ENCODE data around the gene RAB4B.

The RAB4B gene

DNA sequence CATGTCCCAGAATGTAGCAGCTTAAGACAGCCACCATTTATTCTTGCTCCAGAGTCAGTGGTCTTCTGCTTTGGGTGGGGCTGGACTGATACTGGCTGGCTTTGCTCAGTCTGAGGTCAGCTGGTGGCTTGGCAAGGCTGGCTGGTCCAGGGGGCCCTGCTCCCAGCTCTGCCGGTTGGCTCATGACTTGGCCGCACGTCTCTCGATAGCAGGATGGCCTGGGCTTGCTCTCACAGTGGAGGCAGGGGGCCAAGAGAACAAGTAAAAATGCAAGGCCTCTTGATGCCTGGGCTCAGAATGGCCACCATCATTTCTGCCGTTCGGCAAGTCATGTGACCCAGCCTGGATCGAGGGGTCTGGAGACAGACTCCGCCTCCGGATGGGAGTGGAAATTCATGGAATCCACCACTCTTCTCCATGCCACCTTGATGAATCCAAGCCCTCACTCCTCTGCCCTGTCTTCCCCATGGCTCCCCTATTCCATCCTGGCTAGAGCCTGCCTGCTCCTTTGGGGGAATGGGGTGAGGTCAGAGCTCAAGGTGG lies 40.9 kb upstream of the RAB4B start:
- peaks cover 50% of the 10 kb centered on the region for H3K36me3 Mint-ChIP-seq (ENCODE audit: low read depth)
- no peak overlapping the region for H3K27ac Mint-ChIP-seq
- no peaks in the 10 kb centered on the region for H3K9me3 Mint-ChIP-seq
- no peak for TF ChIP-seq CTCF (IDR thresholded peaks at IDR 0.05; ENCODE audit: unreplicated experiment in 3 of 3)
- no peaks in the 10 kb centered on the region for H3K4me1 Mint-ChIP-seq
- H3K4me3 Mint-ChIP-seq, result no peak overlapping the region
- no peaks in the 10 kb centered on the region for H3K27me3 Mint-ChIP-seq (ENCODE audit: low read depth)

DNA sequence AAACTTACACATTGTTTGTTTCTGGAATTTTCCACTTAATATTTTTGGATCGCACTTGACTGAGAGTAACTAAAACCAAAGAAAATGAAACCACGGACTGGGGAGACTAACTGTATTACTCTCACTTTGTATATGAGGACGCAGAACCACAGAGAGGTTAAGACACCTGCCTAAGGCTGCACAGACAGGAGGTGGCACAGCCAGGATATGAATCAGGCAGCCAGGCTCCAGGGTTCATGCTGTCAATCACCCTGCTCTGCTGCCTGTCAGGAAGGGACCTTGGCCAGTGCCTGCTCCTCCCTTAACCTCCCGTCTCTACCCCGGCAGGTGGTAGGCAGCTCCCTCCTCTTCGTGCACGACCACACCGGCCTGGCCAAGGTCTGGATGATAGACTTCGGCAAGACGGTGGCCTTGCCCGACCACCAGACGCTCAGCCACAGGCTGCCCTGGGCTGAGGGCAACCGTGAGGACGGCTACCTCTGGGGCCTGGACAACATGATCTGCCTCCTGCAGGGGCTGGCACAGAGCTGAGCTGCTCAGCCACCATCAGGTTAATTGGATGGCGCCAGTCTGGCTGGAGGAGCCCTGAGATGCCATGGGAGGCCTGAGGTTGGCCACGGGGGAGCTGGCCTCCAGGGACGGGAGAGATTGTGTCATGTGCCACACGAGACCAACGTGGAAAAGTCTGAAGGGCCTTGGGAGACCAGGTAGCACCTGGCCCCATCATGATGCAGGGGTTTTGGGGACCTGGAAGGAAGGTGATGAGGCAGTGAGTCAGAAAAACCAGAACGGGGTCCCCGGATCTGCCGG lies 38.8 kb upstream of the RAB4B start:
- H3K4me3 Mint-ChIP-seq, result no peak overlapping the region
- no peak overlapping the region for H3K27ac Mint-ChIP-seq
- H3K36me3 Mint-ChIP-seq (ENCODE audit: low read depth), result peaks cover 32% of the 10 kb centered on the region
- no peaks in the 10 kb centered on the region for H3K4me1 Mint-ChIP-seq
- H3K27me3 Mint-ChIP-seq (ENCODE audit: low read depth), result no peaks in the 10 kb centered on the region
- TF ChIP-seq CTCF (IDR thresholded peaks at IDR 0.05; ENCODE audit: unreplicated experiment in 3 of 3), result no peak
- no peaks in the 10 kb centered on the region for H3K9me3 Mint-ChIP-seq

DNA sequence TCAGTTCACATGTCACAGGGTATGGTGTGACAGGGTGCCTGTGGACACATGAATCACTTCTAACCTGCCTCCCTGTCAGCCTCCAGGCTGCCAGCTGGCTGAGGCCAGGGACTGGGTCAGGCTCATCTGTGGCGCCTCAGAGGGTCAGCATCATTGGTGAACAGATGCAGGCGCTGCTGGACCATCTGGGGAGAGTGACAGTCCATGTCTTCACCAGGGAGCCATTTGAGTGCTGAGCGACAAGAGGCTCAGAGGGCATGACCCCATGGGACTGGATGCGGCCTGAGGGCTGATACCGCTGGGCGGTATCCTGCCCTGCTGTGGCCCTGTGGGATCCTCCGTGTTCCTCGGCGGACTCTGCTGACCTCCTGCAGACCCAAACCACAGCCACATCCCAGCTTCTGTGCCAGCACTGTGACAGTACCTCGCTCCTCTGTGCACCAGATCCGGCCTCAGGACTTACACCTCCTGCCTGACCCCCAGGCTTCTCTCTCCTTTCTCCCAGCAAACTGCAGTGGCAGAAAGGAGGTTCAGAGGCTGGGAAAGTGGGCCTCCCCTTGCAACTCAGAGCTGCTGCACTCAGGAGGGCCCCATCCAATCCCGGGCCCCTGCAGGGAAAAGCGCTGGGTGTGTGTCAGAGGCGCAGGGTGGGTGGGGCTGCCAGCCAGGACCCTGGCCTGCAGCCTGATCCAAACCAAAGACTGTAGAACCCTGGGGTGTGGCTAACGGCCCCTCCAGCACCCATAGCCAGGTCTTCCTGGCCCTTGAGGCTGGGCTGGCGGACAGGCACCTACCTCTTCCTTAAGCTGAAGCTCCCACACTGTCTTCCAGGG lies 38.0 kb upstream of the RAB4B start:
- no peaks in the 10 kb centered on the region for H3K4me1 Mint-ChIP-seq
- peaks cover 25% of the 10 kb centered on the region for H3K36me3 Mint-ChIP-seq (ENCODE audit: low read depth)
- no peak overlapping the region for H3K27ac Mint-ChIP-seq
- no peak overlapping the region for H3K4me3 Mint-ChIP-seq
- no peak for TF ChIP-seq CTCF (IDR thresholded peaks at IDR 0.05; ENCODE audit: unreplicated experiment in 3 of 3)
- H3K27me3 Mint-ChIP-seq (ENCODE audit: low read depth), result no peaks in the 10 kb centered on the region
- no peaks in the 10 kb centered on the region for H3K9me3 Mint-ChIP-seq

DNA sequence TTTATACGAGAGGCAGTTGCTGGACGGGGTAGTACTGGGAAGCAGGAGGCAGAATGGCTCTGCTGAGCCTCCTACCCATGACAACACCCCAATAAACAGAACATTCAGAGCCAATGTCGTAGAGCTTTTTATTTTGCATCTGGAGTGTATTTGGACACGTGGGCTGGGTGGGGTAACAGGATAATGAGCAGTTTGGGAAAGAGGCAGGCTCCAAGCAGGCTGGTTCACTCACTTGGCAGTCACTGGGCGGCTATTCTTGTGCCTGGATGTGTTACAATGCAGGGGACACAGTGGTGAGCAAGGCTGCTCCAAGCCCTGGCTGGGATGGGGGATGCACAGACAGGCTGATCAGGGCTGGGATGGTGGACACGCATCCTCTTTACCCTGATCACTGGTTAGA lies 37.3 kb upstream of the RAB4B start:
- no peaks in the 10 kb centered on the region for H3K27me3 Mint-ChIP-seq (ENCODE audit: low read depth)
- H3K4me1 Mint-ChIP-seq, result no peaks in the 10 kb centered on the region
- peak overlapping the region in 1 of 3 experiments; percentile 49 for H3K27ac Mint-ChIP-seq
- no peaks in the 10 kb centered on the region for H3K9me3 Mint-ChIP-seq
- no peak overlapping the region for H3K4me3 Mint-ChIP-seq
- peaks cover 19% of the 10 kb centered on the region for H3K36me3 Mint-ChIP-seq (ENCODE audit: low read depth)
- TF ChIP-seq CTCF (IDR thresholded peaks at IDR 0.05; ENCODE audit: unreplicated experiment in 3 of 3), result no peak

DNA sequence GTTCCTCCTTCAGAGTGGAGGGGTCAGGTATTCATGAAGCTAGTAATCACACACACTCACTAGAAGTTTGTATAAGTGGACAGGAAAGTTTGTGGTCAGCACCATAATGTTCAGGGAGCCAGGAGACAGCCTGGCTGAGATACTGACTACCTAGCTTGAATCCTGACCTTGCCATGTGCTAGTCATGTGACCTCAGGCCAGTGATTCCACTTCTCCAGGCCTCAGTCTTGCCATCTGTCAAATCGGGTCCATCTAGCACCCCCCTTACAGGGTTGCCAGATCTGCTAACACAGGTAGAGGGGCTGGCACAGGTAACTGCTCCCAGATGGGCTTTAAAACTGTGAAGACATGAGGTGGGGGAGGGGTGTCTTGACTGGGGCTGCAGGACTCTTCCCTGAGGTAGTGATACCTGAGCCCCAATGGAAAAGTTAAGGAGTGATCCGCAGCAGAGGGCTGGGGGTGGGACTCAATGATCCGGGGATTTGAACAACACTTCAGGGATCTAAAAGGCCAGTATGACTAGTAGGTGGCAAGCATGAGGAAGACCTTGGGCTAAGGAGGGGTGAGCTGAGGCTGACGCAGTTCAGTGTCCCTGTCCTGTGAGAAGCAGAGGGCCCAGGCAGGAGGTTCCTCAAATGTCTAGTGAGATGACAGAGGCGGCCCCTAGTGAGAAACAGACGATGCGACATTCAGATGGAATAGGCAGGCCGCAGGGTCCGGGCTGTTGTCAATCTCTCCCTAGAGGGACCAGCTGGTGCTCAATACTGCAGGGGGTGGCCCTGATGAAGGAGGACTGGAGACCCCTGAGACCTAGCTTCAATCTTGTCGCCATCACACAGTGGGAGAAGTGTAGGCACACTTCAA lies 36.3 kb upstream of the RAB4B start:
- Mint-ChIP-seq H3K4me1 (no peaks in the 10 kb centered on the region), H3K27ac (peak overlapping the region in 2 of 3 experiments; percentile 38 to 43), H3K4me3 (no peak overlapping the region), H3K9me3 (no peaks in the 10 kb centered on the region), H3K36me3 (ENCODE audit: low read depth) (peaks cover 13% of the 10 kb centered on the region), H3K27me3 (ENCODE audit: low read depth) (no peaks in the 10 kb centered on the region)
- no peak for TF ChIP-seq CTCF (IDR thresholded peaks at IDR 0.05; ENCODE audit: unreplicated experiment in 3 of 3)
